Spleen (tissue), 7 donors: ENCODE measurements around the gene SEZ6L2.

Experiments
- POLR2A ChIP-seq, 3 donors: fragments of 450-650 bp; IDR thresholded peaks; one replicate each; pipeline ENCODE4 v1.5.1; 2017; ENCODE audit warnings: antibody characterized with exemption in 3 of 3, mild to moderate bottlenecking in 1 of 3
- POLR2AphosphoS5 ChIP-seq, 3 donors: sonication (generic); formaldehyde crosslinking; IDR thresholded peaks; one replicate each; pipeline ENCODE4 v1.5.1; 2017; ENCODE audit warnings: antibody characterized with exemption in 3 of 3
- TF ChIP-seq, protein P1 (sequence below), 11 experiments: fragments of 200-600 bp in 7 of 11; fragments of 450-650 bp in 4 of 11; sonication (generic) in 4 of 11; IDR thresholded peaks in 8 of 11; conservative IDR thresholded peaks in 3 of 11; 1 replicate in 7 of 11; 2 replicates in 4 of 11; pipeline versions ENCODE4 v1.4.0 to v1.8.0; 2016 to 2021; ENCODE audit warnings: antibody characterized with exemption in 11 of 11, inconsistent platforms in 4 of 11, mild to moderate bottlenecking in 1 of 11
- donor health status: DM: no; HTN: no; CAD: no; lungs with moderate emphysema.
- donor health status: DM: no; HTN: no; CAD: no.
- donor health status: DM: no; HTN: no; CAD: no.

DNA sequence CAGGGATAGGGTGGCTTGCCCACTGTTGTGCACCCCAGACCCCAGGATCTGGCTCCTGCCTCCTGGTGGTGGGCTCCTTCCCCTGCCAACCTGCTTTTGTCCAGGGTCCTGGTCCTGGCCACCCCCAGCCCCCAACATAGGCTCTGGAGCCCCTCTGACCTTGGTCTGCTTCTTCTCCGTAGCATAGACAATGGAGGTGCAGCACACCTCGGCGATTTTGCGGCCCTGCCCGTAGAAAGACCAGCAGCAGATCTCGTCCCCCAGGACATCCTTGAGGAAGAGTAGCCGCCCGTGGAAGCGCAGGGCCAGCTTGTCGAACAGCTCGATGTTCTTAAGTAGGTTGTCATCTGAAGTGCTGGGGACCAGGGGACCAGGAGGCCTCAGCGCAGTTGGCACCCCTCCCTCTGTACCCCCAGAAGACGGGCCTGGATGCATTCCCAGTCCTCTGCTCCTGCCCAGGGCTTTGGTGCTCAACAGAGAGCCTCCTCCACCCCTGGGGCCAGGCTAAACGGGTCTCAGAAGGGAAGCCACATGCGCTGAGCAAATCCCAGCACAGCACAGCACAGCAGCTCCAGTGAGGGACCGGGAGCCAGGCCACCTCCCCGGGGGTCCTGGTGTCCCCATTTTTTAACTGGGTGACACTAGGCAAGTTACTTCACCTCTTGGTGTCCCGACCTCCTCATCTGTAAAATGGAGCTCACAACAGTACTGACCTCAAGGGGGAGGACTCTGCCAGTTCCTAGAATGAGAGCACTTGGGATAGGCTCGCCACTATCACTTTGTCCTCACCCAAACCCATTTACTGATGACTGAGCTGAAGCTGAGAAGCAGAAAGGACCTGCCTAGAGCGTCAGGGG is 11.7 kb upstream of the SEZ6L2 start:
- TF ChIP-seq, protein P1, sequence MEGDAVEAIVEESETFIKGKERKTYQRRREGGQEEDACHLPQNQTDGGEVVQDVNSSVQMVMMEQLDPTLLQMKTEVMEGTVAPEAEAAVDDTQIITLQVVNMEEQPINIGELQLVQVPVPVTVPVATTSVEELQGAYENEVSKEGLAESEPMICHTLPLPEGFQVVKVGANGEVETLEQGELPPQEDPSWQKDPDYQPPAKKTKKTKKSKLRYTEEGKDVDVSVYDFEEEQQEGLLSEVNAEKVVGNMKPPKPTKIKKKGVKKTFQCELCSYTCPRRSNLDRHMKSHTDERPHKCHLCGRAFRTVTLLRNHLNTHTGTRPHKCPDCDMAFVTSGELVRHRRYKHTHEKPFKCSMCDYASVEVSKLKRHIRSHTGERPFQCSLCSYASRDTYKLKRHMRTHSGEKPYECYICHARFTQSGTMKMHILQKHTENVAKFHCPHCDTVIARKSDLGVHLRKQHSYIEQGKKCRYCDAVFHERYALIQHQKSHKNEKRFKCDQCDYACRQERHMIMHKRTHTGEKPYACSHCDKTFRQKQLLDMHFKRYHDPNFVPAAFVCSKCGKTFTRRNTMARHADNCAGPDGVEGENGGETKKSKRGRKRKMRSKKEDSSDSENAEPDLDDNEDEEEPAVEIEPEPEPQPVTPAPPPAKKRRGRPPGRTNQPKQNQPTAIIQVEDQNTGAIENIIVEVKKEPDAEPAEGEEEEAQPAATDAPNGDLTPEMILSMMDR (IDR thresholded peaks at IDR 0.05 in 8 of 11, conservative IDR thresholded peaks at IDR 0.05 in 3 of 11), result no peak
- peak in 1 of 3 donors; percentile 35 for TF ChIP-seq POLR2AphosphoS5 (IDR thresholded peaks at IDR 0.05)
- TF ChIP-seq POLR2A (IDR thresholded peaks at IDR 0.05), result no peak
